ENCODE measurements around the gene DNMT3A. TPM values are rescaled to one million over a fixed set of nuclear protein-coding genes. Genes with fewer than 3 reads are reported as not detected.

The DNMT3A gene
- total RNA-seq, 1 experiment from 2014 or later, result 8.0 TPM

DNA sequence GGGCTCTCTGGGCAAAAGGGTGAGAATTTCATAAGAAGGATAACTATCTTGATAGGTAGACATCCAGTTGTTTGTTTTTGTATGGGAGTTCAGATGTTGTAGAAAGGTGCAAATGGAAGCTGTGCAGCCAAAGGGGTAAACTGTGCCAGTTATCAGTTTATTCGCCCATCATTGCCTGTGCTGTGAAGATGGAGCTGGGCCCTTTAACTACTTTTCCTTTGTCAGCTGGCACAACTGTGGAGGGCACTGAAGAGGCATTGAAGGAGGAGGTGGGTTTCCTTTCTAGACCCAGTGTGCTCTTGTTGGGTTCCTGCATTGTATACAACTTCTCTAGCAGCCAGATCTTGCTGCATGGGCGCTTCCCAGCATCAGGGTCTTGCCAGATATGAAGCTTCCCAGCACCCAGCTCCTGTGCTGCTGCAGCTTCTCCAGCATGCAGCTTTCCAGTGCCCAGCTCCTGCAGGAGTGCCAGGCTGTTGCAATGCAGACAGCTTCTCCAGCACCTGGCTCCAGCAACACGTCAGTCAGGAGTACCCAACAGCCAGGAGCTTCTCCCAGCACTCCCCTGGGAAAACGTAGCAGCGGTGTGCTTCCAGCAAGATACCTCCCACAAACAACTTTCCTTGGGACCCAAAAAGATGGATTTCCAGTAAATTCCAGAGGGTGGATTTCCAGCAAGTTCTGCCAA lies 15.3 kb downstream of the DNMT3A start:
- H3K27me3 Mint-ChIP-seq (ENCODE audit: insufficient read depth, unreplicated experiment), result no peaks in the 10 kb centered on the region
- ChIA-PET POLR2A (no interaction called here), CTCF (interaction anchor here (0.6 to 1.1 kb wide), 3 partner anchors 18 to 125 kb away, joined by 4 to 5 read pairs (median 4); no protein-coding TSS in a partner anchor)
- no peaks in the 10 kb centered on the region for H3K4me1 Mint-ChIP-seq (ENCODE audit: insufficient read depth, unreplicated experiment)
- no peak overlapping the region for H3K27ac Mint-ChIP-seq (ENCODE audit: low read depth, unreplicated experiment)
- peaks cover 18% of the 10 kb centered on the region for H3K9me3 Mint-ChIP-seq (ENCODE audit: unreplicated experiment)
- TF ChIP-seq, protein P1, sequence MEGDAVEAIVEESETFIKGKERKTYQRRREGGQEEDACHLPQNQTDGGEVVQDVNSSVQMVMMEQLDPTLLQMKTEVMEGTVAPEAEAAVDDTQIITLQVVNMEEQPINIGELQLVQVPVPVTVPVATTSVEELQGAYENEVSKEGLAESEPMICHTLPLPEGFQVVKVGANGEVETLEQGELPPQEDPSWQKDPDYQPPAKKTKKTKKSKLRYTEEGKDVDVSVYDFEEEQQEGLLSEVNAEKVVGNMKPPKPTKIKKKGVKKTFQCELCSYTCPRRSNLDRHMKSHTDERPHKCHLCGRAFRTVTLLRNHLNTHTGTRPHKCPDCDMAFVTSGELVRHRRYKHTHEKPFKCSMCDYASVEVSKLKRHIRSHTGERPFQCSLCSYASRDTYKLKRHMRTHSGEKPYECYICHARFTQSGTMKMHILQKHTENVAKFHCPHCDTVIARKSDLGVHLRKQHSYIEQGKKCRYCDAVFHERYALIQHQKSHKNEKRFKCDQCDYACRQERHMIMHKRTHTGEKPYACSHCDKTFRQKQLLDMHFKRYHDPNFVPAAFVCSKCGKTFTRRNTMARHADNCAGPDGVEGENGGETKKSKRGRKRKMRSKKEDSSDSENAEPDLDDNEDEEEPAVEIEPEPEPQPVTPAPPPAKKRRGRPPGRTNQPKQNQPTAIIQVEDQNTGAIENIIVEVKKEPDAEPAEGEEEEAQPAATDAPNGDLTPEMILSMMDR (IDR thresholded peaks at IDR 0.05; ENCODE audit: unreplicated experiment), result no peak
- intact Hi-C loops (cut with micrococcal nuclease), result no loop called here
- no peak overlapping the region for H3K4me3 Mint-ChIP-seq (ENCODE audit: unreplicated experiment)
- no peak for DNase-seq (ENCODE audit: unreplicated experiment)
- no TSS peak for BruUV-seq (replicated peaks)
- H3K36me3 Mint-ChIP-seq (ENCODE audit: insufficient read depth, unreplicated experiment), result peaks cover 7% of the 10 kb centered on the region

DNA sequence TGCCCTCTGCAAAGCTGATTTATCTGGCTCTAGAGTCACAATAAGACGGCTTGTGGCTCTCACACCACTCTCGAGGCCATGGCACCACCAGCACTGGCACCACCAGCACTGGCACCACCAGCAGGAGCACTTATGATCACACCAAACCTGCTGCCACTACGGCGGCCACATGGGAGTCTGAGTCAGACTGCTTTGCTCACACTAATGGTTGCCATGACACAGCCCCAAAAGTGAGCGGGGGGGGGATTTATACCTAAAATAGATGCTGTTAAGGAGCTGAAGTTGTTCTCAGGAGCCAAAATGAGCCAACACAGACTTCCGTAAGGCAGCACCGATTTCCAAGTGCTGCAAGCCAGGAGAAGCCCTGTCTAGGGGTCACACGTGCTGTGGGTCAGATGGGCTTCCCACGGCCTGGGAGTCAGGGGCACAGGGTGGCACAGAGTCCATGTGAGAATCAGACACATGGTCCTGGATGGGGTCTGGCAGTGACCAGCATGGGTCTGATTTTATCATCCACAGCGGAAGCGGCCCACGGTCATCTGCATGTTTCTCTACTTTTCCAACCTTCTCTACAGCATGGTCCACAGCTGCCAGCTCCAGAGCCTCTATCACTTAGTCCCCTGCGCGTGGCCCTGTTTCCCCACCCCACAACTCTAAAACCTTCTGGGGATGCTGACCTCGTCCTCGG lies 16.7 kb downstream of the DNMT3A start:
- peaks cover 7% of the 10 kb centered on the region for H3K36me3 Mint-ChIP-seq (ENCODE audit: insufficient read depth, unreplicated experiment)
- no TSS peak for BruUV-seq (replicated peaks)

DNA sequence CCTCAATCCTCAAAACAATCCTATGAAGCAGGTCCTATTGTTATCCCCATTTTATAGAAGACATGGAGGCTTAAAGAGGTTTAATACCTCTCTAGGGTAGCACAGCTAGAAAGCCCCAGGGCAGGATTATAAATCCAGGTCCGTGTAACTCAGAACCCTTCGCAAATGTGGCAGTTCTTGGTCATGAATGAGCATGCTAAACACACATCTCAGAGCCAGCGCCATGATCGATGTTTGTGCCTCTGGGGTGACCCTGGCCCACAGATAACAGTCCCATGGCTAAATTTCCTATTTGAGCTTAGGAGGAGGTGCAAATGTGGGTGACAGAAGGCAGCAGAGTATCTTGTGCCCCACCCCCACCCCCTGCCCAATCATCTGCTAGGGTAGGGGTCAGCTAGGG lies 17.5 kb downstream of the DNMT3A start:
- BruUV-seq (replicated peaks), result no TSS peak
- no peak for DNase-seq (ENCODE audit: unreplicated experiment)
- no peak overlapping the region for H3K4me3 Mint-ChIP-seq (ENCODE audit: unreplicated experiment)
- H3K27me3 Mint-ChIP-seq (ENCODE audit: insufficient read depth, unreplicated experiment), result no peaks in the 10 kb centered on the region
- intact Hi-C loops (cut with micrococcal nuclease), result no loop called here
- peaks cover 7% of the 10 kb centered on the region for H3K36me3 Mint-ChIP-seq (ENCODE audit: insufficient read depth, unreplicated experiment)
- no peak overlapping the region for H3K27ac Mint-ChIP-seq (ENCODE audit: low read depth, unreplicated experiment)
- peaks cover 18% of the 10 kb centered on the region for H3K9me3 Mint-ChIP-seq (ENCODE audit: unreplicated experiment)
- CTCF ChIA-PET, result no interaction called here
- TF ChIP-seq, protein P1 (IDR thresholded peaks at IDR 0.05; ENCODE audit: unreplicated experiment), result no peak
- POLR2A ChIA-PET, result no interaction called here
- H3K4me1 Mint-ChIP-seq (ENCODE audit: insufficient read depth, unreplicated experiment), result no peaks in the 10 kb centered on the region

More for the DNA sequence above, 16.7 kb downstream of the DNMT3A start:
- intact Hi-C loops (cut with micrococcal nuclease), result no loop called here
- H3K27me3 Mint-ChIP-seq (ENCODE audit: insufficient read depth, unreplicated experiment), result no peaks in the 10 kb centered on the region
- H3K9me3 Mint-ChIP-seq (ENCODE audit: unreplicated experiment), result peaks cover 18% of the 10 kb centered on the region
- H3K27ac Mint-ChIP-seq (ENCODE audit: low read depth, unreplicated experiment), result no peak overlapping the region
- TF ChIP-seq, protein P1 (IDR thresholded peaks at IDR 0.05; ENCODE audit: unreplicated experiment), result no peak
- POLR2A ChIA-PET, result no interaction called here
- CTCF ChIA-PET, result no interaction called here
- H3K4me3 Mint-ChIP-seq (ENCODE audit: unreplicated experiment), result no peak overlapping the region
- H3K4me1 Mint-ChIP-seq (ENCODE audit: insufficient read depth, unreplicated experiment), result no peaks in the 10 kb centered on the region
- DNase-seq (ENCODE audit: unreplicated experiment), result no peak

DNA sequence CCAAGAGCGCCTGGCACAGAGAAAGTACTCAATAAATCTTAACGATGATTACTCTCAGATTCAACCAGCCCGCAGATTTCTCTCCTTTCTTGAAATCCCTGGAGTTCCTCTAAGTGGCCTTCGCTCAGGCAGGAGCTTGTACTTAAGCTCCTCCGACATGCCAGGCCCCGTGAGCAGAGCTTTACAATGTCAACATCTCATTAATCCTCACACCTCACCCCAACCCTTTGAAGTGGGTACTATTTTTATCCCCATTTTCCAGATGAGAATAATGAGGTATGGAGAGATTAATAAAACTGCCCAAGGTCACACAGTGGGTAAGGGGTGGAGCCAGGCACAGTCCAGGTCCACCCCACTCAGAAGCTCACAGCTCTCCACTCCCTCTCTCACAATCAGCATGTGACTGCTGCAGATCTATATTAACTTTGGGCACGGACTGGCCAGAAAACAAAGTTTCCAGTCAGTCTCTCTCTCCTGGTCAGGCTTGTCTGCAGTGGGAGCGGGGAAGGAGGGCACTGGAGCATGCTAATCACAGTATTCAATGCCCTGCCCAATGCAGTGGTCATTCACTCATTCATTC lies 18.0 kb downstream of the DNMT3A start:
- no peak overlapping the region for H3K27ac Mint-ChIP-seq (ENCODE audit: low read depth, unreplicated experiment)
- CTCF ChIA-PET, result interaction anchor here (0.5 to 0.9 kb wide), 2 partner anchors 19 to 1222 kb away, joined by 4 to 5 read pairs; partner anchors contain the start of gene DNMT3A
- POLR2A ChIA-PET, result no interaction called here
- H3K9me3 Mint-ChIP-seq (ENCODE audit: unreplicated experiment), result peaks cover 18% of the 10 kb centered on the region
- peaks cover 7% of the 10 kb centered on the region for H3K36me3 Mint-ChIP-seq (ENCODE audit: insufficient read depth, unreplicated experiment)
- no peak for DNase-seq (ENCODE audit: unreplicated experiment)
- TF ChIP-seq, protein P1 (IDR thresholded peaks at IDR 0.05; ENCODE audit: unreplicated experiment), result no peak
- no peaks in the 10 kb centered on the region for H3K27me3 Mint-ChIP-seq (ENCODE audit: insufficient read depth, unreplicated experiment)
- intact Hi-C loops (cut with micrococcal nuclease), result no loop called here
- no TSS peak for BruUV-seq (replicated peaks)
- H3K4me1 Mint-ChIP-seq (ENCODE audit: insufficient read depth, unreplicated experiment), result no peaks in the 10 kb centered on the region
- H3K4me3 Mint-ChIP-seq (ENCODE audit: unreplicated experiment), result no peak overlapping the region
